Subcutaneous abdominal adipose tissue (tissue), 5 donors: ENCODE measurements around the gene FKBP14.

Experiments used
- H3K27ac ChIP-seq: one replicate; pipeline ENCODE4 v1.7.0; 2013; ENCODE audit warnings: low read depth, mild to moderate bottlenecking, inconsistent platforms, low read length, moderate library complexity
- H3K27me3 ChIP-seq, 5 donors: one replicate each; pipeline ENCODE4 v1.7.0; 2013; ENCODE audit warnings: low read length in 5 of 5, inconsistent platforms in 1 of 5; ENCODE audit not compliant: control insufficient read depth in 5 of 5, insufficient read depth in 4 of 5
- H3K36me3 ChIP-seq, 5 donors: one replicate each; pipeline ENCODE4 v1.7.0; 2013; ENCODE audit warnings: low read length in 5 of 5; ENCODE audit not compliant: control insufficient read depth in 5 of 5, insufficient read depth in 5 of 5
- H3K4me1 ChIP-seq, 5 donors: one replicate each; pipeline ENCODE4 v1.7.0; 2013; ENCODE audit warnings: low read length in 5 of 5, mild to moderate bottlenecking in 3 of 5, moderate library complexity in 1 of 5; ENCODE audit not compliant: control insufficient read depth in 5 of 5, insufficient read depth in 5 of 5
- H3K4me3 ChIP-seq, 5 donors: one replicate each; pipeline ENCODE4 v1.7.0; 2013; ENCODE audit warnings: low read length in 5 of 5, low read depth in 1 of 5
- H3K9ac ChIP-seq, 5 donors: one replicate each; pipeline ENCODE4 v1.7.0; 2013; ENCODE audit warnings: low read length in 5 of 5, mild to moderate bottlenecking in 4 of 5, moderate library complexity in 3 of 5
- H3K9me3 ChIP-seq, 5 donors: one replicate each; pipeline ENCODE4 v1.7.0; 2013; ENCODE audit warnings: low read length in 5 of 5; ENCODE audit not compliant: control insufficient read depth in 5 of 5
- donor health status: healthy.
- donor health status: healthy.
- donor health status: healthy.
- donor health status: healthy.
- donor health status: healthy.

Gene FKBP14

GRCh38 chr7:29998489-29998888 lies 28.0 kb downstream of the FKBP14 start:
- H3K4me1 ChIP-seq = no peaks in the 10 kb centered on the region
- H3K27me3 ChIP-seq = no peaks in the 10 kb centered on the region
- H3K36me3 ChIP-seq = no peaks in the 10 kb centered on the region
- no peak overlapping the region for H3K9ac ChIP-seq
- no peak overlapping the region for H3K4me3 ChIP-seq
- peaks cover 0 to 8% (median 4%) of the 10 kb centered on the region in 5 donors for H3K9me3 ChIP-seq
- H3K27ac ChIP-seq = no peak overlapping the region

DNA sequence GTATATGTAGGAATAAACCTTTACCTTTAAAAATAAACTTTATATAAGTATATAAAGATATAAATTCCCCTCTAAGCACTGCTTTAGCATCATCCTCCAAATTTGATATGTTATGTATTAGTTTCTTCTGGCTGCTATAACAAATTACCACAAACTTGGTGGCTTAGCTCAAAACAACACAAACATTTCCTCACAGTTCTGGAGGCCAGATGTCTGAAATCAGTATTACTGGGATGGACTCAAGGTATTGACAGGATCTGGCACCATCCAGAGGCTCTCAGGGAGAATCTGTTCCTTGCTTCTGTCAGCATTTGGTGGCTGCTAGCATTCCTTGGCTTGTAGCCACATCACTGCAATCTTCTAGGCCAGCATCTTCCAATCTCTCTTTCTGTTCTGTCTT lies 30.2 kb downstream of the FKBP14 start:
- Histone ChIP-seq H3K27me3 (no peaks in the 10 kb centered on the region), H3K4me3 (no peak overlapping the region), H3K9ac (no peak overlapping the region), H3K9me3 (peaks cover 3 to 18% (median 10%) of the 10 kb centered on the region in 5 donors), H3K4me1 (no peaks in the 10 kb centered on the region), H3K27ac (no peak overlapping the region), H3K36me3 (no peaks in the 10 kb centered on the region)

DNA sequence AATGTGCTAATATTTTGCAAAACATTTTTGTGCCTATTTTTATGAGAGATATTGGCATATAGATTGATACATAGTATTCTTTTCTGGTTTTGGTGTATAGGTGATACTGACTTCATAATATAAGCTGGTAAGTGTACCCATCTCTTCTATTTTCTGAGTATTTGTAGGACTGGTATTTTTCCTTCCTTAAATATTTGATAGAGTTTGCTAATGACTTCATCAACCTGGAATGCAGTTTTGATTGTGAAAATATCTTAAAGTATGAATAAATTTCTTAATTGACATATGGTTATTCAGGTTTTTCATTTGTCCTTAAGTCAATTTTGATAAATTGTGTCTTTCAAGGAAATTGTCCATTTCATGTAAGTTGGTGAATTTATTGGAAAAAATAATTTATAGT lies 30.9 kb downstream of the FKBP14 start:
- no peaks in the 10 kb centered on the region for H3K4me1 ChIP-seq
- H3K4me3 ChIP-seq = no peak overlapping the region
- H3K27ac ChIP-seq = no peak overlapping the region
- H3K36me3 ChIP-seq = no peaks in the 10 kb centered on the region
- no peak overlapping the region for H3K9ac ChIP-seq
- H3K9me3 ChIP-seq = peaks cover 3 to 18% (median 10%) of the 10 kb centered on the region in 5 donors
- no peaks in the 10 kb centered on the region for H3K27me3 ChIP-seq

DNA sequence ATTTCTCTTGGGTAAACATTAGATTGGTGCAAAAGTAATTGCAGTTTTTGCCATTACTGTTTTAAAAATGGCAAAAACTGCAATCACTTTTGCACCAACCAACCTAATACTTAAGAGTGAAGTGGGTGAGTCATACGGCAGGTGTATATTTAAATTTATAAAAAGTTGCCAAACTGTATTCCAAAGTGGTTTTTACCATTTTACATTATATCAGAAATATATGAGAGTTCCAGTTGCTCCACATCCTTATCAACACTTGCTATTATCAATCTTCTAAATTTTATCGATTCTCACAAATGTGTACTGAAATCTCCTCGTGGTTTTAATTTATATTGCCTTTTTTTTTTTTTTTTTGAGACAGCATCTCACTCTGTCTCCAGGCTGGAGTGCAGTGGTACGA lies 33.4 kb downstream of the FKBP14 start:
- Histone ChIP-seq H3K9me3 (peaks cover 3 to 18% (median 10%) of the 10 kb centered on the region in 5 donors), H3K27ac (no peak overlapping the region), H3K9ac (no peak overlapping the region), H3K4me3 (no peak overlapping the region), H3K27me3 (no peaks in the 10 kb centered on the region), H3K4me1 (peaks cover 0 to 18% (median 12%) of the 10 kb centered on the region in 5 donors), H3K36me3 (no peaks in the 10 kb centered on the region)

DNA sequence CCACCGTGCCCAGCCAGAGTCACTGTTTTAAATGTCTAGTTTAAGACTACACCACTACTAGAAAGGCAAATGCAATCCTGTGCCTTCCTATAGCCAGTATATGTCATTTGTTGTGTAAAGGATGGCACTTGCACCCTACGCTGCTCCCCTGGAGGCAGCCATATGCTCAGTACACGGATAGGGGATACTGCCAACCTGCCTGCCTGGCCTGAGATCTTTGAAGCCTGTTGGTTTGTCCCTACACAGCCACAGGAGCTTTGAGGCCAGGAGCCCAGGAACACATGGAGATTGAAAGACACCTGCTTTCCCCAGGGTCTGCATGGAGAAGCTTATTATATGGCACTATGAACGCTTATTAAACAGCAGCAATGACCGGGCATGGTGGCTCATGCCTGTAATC lies 34.6 kb downstream of the FKBP14 start:
- Histone ChIP-seq H3K4me3 (no peak overlapping the region), H3K4me1 (peaks cover 0 to 28% (median 24%) of the 10 kb centered on the region in 5 donors), H3K36me3 (no peaks in the 10 kb centered on the region), H3K9me3 (peaks cover 3 to 18% (median 10%) of the 10 kb centered on the region in 5 donors), H3K27ac (no peak overlapping the region), H3K9ac (no peak overlapping the region), H3K27me3 (no peaks in the 10 kb centered on the region)

DNA sequence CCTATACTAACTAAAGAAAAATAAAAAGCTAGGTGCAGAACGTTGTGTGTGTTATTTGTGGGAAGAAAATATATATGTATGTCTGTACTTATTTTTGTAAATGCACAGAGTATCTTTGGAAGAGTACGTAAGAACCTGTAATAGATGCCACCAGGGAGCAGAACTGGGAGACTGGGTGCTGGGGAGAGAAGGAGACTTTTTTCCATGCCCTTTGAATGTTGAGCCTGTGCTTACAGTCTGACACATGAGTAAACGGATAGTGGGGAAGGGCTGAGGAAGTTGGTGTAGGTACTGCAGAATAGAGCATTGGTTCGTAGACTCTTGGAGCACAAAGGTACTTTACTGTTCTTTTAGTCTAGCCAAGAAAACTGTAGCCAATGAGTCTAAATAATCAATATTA lies 35.6 kb downstream of the FKBP14 start:
- peaks cover 2 to 12% (median 10%) of the 10 kb centered on the region in 5 donors for H3K9me3 ChIP-seq
- H3K4me3 ChIP-seq = no peak overlapping the region
- no peak overlapping the region for H3K27ac ChIP-seq
- peaks cover 0 to 29% (median 25%) of the 10 kb centered on the region in 5 donors for H3K4me1 ChIP-seq
- no peaks in the 10 kb centered on the region for H3K36me3 ChIP-seq
- no peaks in the 10 kb centered on the region for H3K27me3 ChIP-seq
- no peak overlapping the region for H3K9ac ChIP-seq

- Histone ChIP-seq H3K4me1 (peaks cover 0 to 29% (median 25%) of the 10 kb centered on the region in 5 donors), H3K27me3 (no peaks in the 10 kb centered on the region), H3K9ac (peak within 1 kb of the TSS in 4 of 5 donors; percentile 70 to 84 (median 81)), H3K36me3 (no peaks in the 10 kb centered on the region), H3K9me3 (peaks cover 2 to 12% (median 10%) of the 10 kb centered on the region in 5 donors), H3K27ac (peak within 1 kb of the TSS; percentile 67), H3K4me3 (peak within 1 kb of the TSS; percentile 68 to 92 (median 77))
These were observed 37.1 kb downstream of the FKBP14 start, which contains the start of gene SCRN1 for GRCh38 chr7:29989257-29989995. Gene SCRN1, minus strand, starts transcription at chr7:29989801. Its CDS starts 20,734 bp downstream, at chr7:29969067.

DNA sequence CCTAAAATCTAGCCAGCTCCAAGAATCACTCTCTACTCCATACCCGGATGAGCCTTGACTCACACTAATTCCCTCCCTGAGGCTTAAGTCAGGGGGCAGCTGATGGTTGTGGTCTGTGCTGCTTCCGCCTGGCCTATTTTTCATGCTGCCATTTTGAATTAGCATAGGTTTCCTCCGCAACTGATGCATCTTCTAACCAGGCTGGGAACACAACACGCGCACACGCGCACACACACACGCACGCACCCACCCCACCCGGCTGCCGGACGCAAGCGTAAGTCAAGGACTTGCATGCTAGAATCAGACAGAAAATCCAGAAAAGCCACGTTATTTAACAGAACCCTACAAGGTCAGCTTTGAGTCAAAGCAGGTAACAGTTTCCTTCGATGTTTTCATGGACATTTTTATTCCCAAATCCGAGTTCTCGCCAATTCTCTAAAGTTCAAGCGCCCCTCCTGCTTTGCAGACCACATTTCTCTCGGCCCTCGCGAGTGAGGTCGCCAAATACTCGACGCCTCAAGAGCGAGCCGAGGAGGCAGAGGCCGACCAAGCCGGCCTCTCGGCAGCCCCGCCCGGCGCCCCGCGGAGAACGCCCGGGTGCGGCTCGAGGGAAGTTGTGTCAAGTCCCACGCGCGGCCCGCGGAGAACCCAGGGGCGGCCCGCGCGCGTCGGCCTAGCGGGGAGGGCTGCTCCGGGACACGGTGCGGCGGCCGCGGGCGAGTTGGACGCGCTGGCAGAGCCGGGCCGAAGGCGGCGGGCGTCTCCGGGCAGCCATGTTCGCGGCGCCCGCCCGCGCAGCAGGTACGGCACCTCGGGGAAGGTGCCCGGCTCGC lies 37.9 kb downstream of the FKBP14 start:
- H3K27ac ChIP-seq = peak overlapping the region; percentile 67
- no peaks in the 10 kb centered on the region for H3K27me3 ChIP-seq
- peak overlapping the region in 4 of 5 donors; percentile 70 to 84 (median 81) for H3K9ac ChIP-seq
- H3K36me3 ChIP-seq = no peaks in the 10 kb centered on the region
- peaks cover 0 to 29% (median 25%) of the 10 kb centered on the region in 5 donors for H3K4me1 ChIP-seq
- peak overlapping the region; percentile 66 to 92 (median 77) for H3K4me3 ChIP-seq
- H3K9me3 ChIP-seq = peaks cover 2 to 11% (median 10%) of the 10 kb centered on the region in 5 donors

- peaks cover 1 to 6% (median 4%) of the 10 kb centered on the region in 5 donors for H3K9me3 ChIP-seq
- no peak overlapping the region for H3K9ac ChIP-seq
- H3K27me3 ChIP-seq = no peaks in the 10 kb centered on the region
- H3K27ac ChIP-seq = peak overlapping the region; percentile 67
- H3K4me3 ChIP-seq = peak overlapping the region; percentile 66 to 92 (median 77)
- H3K36me3 ChIP-seq = no peaks in the 10 kb centered on the region
- H3K4me1 ChIP-seq = peaks cover 0 to 29% (median 25%) of the 10 kb centered on the region in 5 donors
These were observed 38.6 kb downstream of the FKBP14 start for GRCh38 chr7:29987811-29988317.
